ENCODE data around the gene IGSF6. TPM values are rescaled to one million over a fixed set of nuclear protein-coding genes. Genes with fewer than 3 reads are reported as not detected.

Gene IGSF6
- polyA plus RNA-seq, 3 donors: 86.2 to 276 (median 159) TPM

- Histone ChIP-seq H3K27ac (ENCODE audit: low read depth in 1 of 2, low read length in 2 of 2) (peak overlapping the region; percentile 96), H4K20me1 (ENCODE audit: insufficient read depth, low read length) (peaks cover 29% of the 10 kb centered on the region), H3K9me3 (replicated peaks in 1 of 2; ENCODE audit: control insufficient read depth in 1 of 2, insufficient read depth in 1 of 2, low read length in 2 of 2) (no peaks in the 10 kb centered on the region), H3K79me2 (ENCODE audit: insufficient read depth, low read length) (peaks cover 84% of the 10 kb centered on the region), H3K9ac (ENCODE audit: insufficient read depth, low read length, poor library complexity, severe bottlenecking) (peak overlapping the region; percentile 91), H3K4me1 (ENCODE audit: control insufficient read depth in 1 of 2, insufficient read depth in 2 of 2, low read length in 2 of 2) (peaks cover 66 to 79% of the 10 kb centered on the region in 2 donors), H3K4me2 (replicated peaks; ENCODE audit: extremely low read depth, low read length, poor library complexity, severe bottlenecking) (peak overlapping the region; percentile 84), H3K4me3 (replicated peaks in 1 of 3; ENCODE audit: low read depth in 2 of 3, low read length in 3 of 3) (peak overlapping the region; percentile 83 to 98 (median 88)), H3K27me3 (ENCODE audit: control insufficient read depth in 2 of 2, insufficient read depth in 2 of 2, low read length in 2 of 2) (no peaks in the 10 kb centered on the region), H2AFZ (ENCODE audit: insufficient read depth, low read depth, low read length, poor library complexity, severe bottlenecking) (peak overlapping the region; percentile 91), H3K36me3 (replicated peaks in 1 of 2; ENCODE audit: control insufficient read depth in 1 of 2, insufficient read depth in 2 of 2, low read length in 2 of 2) (no peaks in the 10 kb centered on the region)
- H3K36me3 Mint-ChIP-seq: peaks cover 0 to 4% of the 10 kb centered on the region in 2 donors
- intact Hi-C loops (cut with micrococcal nuclease): loop anchor here in 1 of 2 donors (5.0 kb wide), 1 partner anchor 42 kb away; no protein-coding TSS in a partner anchor
- no peaks in the 10 kb centered on the region for H3K27me3 Mint-ChIP-seq (ENCODE audit: low read depth in 3 of 3)
- peak; percentile 10 for TF ChIP-seq CTCF (IDR thresholded peaks at IDR 0.05)
- DNase-seq: peak in 2 of 3 donors; percentile 56 to 66
- H3K27ac Mint-ChIP-seq: peak overlapping the region; percentile 91 to 97 (median 93)
- peaks cover 64% of the 10 kb centered on the region for H3K4me1 Mint-ChIP-seq
- whole genome bisulfite sequencing (ENCODE audit: insufficient coverage): under 1% methylated on average over 49 of the region's 52 CpGs
- peak overlapping the region; percentile 89 to 95 for H3K4me3 Mint-ChIP-seq
- no peaks in the 10 kb centered on the region for H3K9me3 Mint-ChIP-seq
These were observed 52.2 kb downstream of the IGSF6 start for GRCh38 chr16:21600031-21600773.

- under 1% methylated on average over 90 of the region's 100 CpGs for WGBS (ENCODE audit: insufficient coverage)
- Mint-ChIP-seq H3K9me3 (no peaks in the 10 kb centered on the region), H3K27ac (peak within 1 kb of the TSS; percentile 91 to 98 (median 96)), H3K27me3 (ENCODE audit: low read depth in 3 of 3) (no peaks in the 10 kb centered on the region), H3K4me3 (peak within 1 kb of the TSS; percentile 89 to 95), H3K4me1 (peaks cover 61% of the 10 kb centered on the region), H3K36me3 (peaks cover 0 to 4% of the 10 kb centered on the region in 2 donors)
- peaks cover 75% of the 10 kb centered on the region for H3K79me2 ChIP-seq (ENCODE audit: insufficient read depth, low read length)
- peak within 1 kb of the TSS; percentile 84 for H3K4me2 ChIP-seq (replicated peaks; ENCODE audit: extremely low read depth, low read length, poor library complexity, severe bottlenecking)
- H3K27me3 ChIP-seq (ENCODE audit: control insufficient read depth in 2 of 2, insufficient read depth in 2 of 2, low read length in 2 of 2): no peaks in the 10 kb centered on the region
- TF ChIP-seq CTCF (IDR thresholded peaks at IDR 0.05): no peak
- H3K4me3 ChIP-seq (replicated peaks in 1 of 3; ENCODE audit: low read depth in 2 of 3, low read length in 3 of 3): peak within 1 kb of the TSS; percentile 83 to 98 (median 88)
- no peaks in the 10 kb centered on the region for H3K9me3 ChIP-seq (replicated peaks in 1 of 2; ENCODE audit: control insufficient read depth in 1 of 2, insufficient read depth in 1 of 2, low read length in 2 of 2)
- H3K36me3 ChIP-seq (replicated peaks in 1 of 2; ENCODE audit: control insufficient read depth in 1 of 2, insufficient read depth in 2 of 2, low read length in 2 of 2): no peaks in the 10 kb centered on the region
- DNase-seq: peak; percentile 90 to 94 (median 91)
- H3K27ac ChIP-seq (ENCODE audit: low read depth in 1 of 2, low read length in 2 of 2): peak within 1 kb of the TSS; percentile 96
- intact Hi-C loops (cut with micrococcal nuclease): loop anchor here in 1 of 2 donors (5.0 to 10.0 kb wide), 2 partner anchors 43 to 595 kb away; no protein-coding TSS in a partner anchor
- peaks cover 63 to 79% of the 10 kb centered on the region in 2 donors for H3K4me1 ChIP-seq (ENCODE audit: control insufficient read depth in 1 of 2, insufficient read depth in 2 of 2, low read length in 2 of 2)
- peak within 1 kb of the TSS; percentile 91 for H2AFZ ChIP-seq (ENCODE audit: insufficient read depth, low read depth, low read length, poor library complexity, severe bottlenecking)
- H3K9ac ChIP-seq (ENCODE audit: insufficient read depth, low read length, poor library complexity, severe bottlenecking): peak within 1 kb of the TSS; percentile 91
- H4K20me1 ChIP-seq (ENCODE audit: insufficient read depth, low read length): peaks cover 21% of the 10 kb centered on the region
These were observed 53.0 kb downstream of the IGSF6 start, which contains the start of gene METTL9 for GRCh38 chr16:21599122-21600030. Gene METTL9 (plus strand): TSS chr16:21599577. CDS start chr16:21599734, 157 bp downstream.

Data from CD14-positive monocyte (primary cell).